Measurements from ENCODE around the gene SEPHS1.
A peak's percentile ranks its signal among the peaks of the same experiment; 100 is the strongest.

The SEPHS1 gene

DNA sequence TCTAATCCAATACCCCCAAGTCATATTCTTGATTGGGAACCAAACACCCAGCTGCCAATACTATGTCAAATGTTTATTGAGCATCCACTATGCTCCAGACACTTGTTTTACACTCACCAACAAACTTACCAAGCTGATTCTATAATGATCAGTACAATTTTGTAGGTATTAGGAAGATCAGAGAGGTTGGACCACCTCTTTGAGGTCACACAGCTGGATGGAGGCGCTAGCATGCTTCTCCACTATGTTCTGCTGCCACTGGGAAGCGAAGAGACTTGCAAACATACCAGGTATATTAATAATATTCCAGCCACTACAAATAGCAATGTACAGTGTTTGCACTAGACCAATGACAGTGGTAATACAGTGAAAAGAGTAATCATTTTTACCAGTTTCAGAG is 25.6 kb upstream of the SEPHS1 start:
- TF ChIP-seq, protein P1, sequence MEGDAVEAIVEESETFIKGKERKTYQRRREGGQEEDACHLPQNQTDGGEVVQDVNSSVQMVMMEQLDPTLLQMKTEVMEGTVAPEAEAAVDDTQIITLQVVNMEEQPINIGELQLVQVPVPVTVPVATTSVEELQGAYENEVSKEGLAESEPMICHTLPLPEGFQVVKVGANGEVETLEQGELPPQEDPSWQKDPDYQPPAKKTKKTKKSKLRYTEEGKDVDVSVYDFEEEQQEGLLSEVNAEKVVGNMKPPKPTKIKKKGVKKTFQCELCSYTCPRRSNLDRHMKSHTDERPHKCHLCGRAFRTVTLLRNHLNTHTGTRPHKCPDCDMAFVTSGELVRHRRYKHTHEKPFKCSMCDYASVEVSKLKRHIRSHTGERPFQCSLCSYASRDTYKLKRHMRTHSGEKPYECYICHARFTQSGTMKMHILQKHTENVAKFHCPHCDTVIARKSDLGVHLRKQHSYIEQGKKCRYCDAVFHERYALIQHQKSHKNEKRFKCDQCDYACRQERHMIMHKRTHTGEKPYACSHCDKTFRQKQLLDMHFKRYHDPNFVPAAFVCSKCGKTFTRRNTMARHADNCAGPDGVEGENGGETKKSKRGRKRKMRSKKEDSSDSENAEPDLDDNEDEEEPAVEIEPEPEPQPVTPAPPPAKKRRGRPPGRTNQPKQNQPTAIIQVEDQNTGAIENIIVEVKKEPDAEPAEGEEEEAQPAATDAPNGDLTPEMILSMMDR (IDR thresholded peaks at IDR 0.05; ENCODE audit: extremely low read depth, missing control alignments), result no peak
- DNase-seq (ENCODE audit: low spot score), result no peak

DNA sequence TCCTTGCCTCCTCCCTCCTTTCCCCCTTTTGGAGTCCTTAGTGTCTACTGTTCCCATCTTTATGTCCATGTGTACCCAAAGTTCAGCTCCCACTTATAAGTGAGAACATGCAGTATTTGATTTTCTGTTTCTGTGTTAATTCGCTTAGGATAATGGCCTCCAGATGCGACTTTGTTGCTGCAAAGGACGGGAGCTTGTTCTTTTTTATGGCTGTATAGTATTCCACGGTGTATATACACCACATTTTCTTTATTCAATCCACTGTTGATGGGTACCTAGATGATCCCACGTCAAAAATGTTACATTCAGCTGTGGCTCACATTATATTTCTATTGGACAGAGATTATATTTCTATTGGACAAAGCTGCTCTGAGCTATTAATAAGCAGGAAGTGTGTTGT is 24.4 kb upstream of the SEPHS1 start:
- TF ChIP-seq, protein P1 (IDR thresholded peaks at IDR 0.05; ENCODE audit: extremely low read depth, missing control alignments), result no peak
- no peak for DNase-seq (ENCODE audit: low spot score)

DNA sequence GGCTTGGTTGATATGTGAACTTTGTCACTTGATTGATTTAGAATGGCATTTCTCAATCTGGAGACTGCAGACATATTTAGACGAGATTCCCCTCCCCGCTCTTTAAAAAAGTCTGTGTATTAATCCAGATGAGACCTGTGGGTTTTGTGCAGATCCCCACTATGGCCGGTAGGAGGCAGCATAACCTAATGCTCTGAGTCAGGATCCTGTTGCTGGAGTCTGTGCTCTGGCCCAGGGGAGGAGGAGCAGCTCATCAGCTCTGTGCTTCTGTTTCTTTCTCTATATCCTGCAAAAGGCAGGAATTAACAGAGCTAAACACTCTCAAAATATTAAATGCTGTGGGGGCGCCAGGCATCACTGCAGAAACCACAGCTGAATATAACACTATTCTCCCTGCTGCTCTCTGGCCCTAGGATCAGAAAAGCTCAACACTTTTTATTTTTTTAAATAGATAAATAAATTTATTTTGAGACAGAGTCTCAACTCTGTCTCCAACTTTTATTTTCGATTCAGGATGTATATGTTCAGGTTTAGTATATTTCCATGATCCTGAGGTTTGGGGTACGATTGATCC is 23.9 kb upstream of the SEPHS1 start:
- TF ChIP-seq, protein P1 (IDR thresholded peaks at IDR 0.05; ENCODE audit: extremely low read depth, missing control alignments), result peak; percentile 96
- DNase-seq (ENCODE audit: low spot score), result peak; percentile 91

DNA sequence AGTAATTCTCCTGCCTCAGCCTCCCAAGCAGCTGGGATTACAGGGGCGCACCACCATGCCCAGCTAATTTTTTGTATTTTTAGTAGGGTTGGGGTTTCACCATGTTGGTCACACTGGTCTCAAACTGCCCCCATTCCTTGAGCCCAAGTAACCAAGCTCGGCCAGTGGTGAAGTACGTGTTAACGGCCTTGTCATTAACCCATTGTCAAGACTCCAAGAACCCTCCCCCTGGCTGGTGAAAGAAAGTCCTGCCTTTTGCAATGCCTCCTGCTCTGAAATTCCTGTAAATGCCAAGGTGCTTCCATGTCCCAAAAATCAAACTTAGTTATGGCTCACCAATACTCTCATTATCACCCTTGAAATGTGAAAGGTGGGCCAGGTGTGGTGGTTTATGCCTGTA is 18.8 kb upstream of the SEPHS1 start:
- TF ChIP-seq, protein P1 (IDR thresholded peaks at IDR 0.05; ENCODE audit: extremely low read depth, missing control alignments), result no peak
- no peak for DNase-seq (ENCODE audit: low spot score)

DNA sequence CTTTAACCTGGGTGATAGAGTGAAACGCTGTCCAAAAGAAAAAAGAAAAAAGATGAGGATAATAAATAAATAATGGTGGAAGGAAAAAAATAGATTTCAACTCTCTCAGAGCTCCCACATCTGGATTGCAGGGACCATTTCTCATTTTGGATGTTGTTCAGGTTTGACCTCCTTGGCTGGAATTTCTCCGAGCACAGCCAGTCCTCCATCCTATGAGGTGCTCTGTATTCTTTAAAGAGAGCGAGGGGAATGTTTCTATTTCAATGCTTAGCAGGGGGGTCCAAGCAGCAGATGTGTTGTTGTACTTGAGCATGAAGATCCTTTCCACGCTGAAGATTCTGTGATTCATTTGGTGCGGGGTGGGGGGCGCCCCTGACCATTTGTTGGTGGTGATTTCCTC is 17.7 kb upstream of the SEPHS1 start:
- no peak for DNase-seq (ENCODE audit: low spot score)
- TF ChIP-seq, protein P1 (IDR thresholded peaks at IDR 0.05; ENCODE audit: extremely low read depth, missing control alignments), result no peak

DNA sequence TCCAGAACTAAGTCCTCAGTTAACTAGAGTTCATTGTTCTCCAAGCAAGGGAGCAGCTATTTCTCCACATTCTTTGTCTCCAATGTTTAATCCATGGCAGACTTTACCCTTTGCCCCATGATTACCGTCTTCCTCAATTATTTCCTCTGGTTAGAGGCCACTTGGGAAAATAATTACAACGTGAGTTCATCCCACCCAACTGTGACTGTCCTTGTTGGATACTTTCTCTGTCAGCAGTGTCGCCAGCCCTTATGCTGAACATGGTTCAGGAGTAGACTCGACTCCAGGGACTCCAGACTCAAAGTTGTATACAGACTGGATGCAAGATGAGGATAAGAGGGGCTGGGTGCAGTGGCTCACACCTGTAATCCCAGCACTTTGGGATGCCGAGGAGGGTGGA is 17.1 kb upstream of the SEPHS1 start:
- TF ChIP-seq, protein P1 (IDR thresholded peaks at IDR 0.05; ENCODE audit: extremely low read depth, missing control alignments), result no peak
- DNase-seq (ENCODE audit: low spot score), result no peak

DNA sequence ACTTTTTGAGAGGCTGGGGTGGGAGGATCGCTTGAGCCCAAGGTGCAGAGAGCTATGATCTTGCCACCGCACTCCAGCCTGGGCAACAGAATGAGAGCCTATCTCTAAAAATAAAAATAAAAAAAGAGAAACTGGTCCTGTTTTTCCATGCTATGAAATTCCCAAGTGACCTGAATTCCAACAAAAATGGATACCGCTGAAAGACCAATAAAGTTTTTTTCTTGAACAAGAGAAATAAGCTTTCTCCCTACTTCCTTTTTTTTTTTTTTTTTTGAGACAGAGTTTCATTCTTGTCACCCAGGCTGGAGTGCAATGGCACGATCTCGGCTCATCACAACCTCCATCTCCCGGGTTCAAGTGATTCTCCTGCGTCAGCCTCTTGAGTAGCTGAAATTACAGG is 12.5 kb upstream of the SEPHS1 start:
- no peak for DNase-seq (ENCODE audit: low spot score)

More for the DNA sequence above, 12.5 kb upstream of the SEPHS1 start:
- TF ChIP-seq, protein P1 (IDR thresholded peaks at IDR 0.05; ENCODE audit: extremely low read depth, missing control alignments), result no peak

Measured in GM20000 (cell line).